HepG2 (cell line): ENCODE data around the gene SUCLG1. TPM values are rescaled to one million over a fixed set of nuclear protein-coding genes. Genes with fewer than 3 reads are reported as not detected.

ENCODE experiments used
- ATAC-seq: fragments of 200-7000 bp; cut with Tn5 transposase; 3 replicates; pipeline ENCODE4 v1.9.1; 2020; ENCODE audit warnings: mild to moderate bottlenecking, moderate library complexity
- BruUV-seq: library from RNA; stranded (reverse); fragments of 400-500 nt; replicated peaks from 2 replicates; lab custom pipeline; 2021; lab: Mats Ljungman, UMichigan
- CTCF ChIA-PET: fragments of 300-600 bp; formaldehyde crosslinking; extraction: SDS; loops from one replicate; lab custom pipeline; 2021; ENCODE audit warnings: low total read pairs, inconsistent platforms, low intra/inter-chr PET ratio; lab: Yijun Ruan, JAX
- POLR2A ChIA-PET: fragments of 350-600 bp; sonication (Branson Sonifier 250); formaldehyde crosslinking; loops from one replicate; lab custom pipeline; 2020; ENCODE audit warnings: antibody characterized with exemption, inconsistent platforms; lab: Yijun Ruan, JAX
- DNase-seq: peaks from one replicate; pipeline ENCODE4 v3.0.0-alpha.2; 2015; ENCODE audit warnings: low spot score
- FAIRE-seq: peaks from 3 replicates; lab custom pipeline; 2011; peaks lifted over from hg19 to GRCh38; lab: Jason Lieb, UNC
- H2AFZ ChIP-seq: one replicate; pipeline ENCODE4 v1.6.1; 2011; ENCODE audit warnings: low read length, inconsistent platforms
- H3K27ac ChIP-seq: fragments of 300-600 bp; 3 replicates; pipeline ENCODE4 v1.8.0; 2011; ENCODE audit warnings: mixed run types, mild to moderate bottlenecking, mixed read lengths, low read length, inconsistent platforms; ENCODE audit not compliant: insufficient read depth; ENCODE audit errors: extremely low read length
- H3K27me3 ChIP-seq, 2 experiments: fragments of 200-600 bp in 1 of 2; 2 replicates in 1 of 2; 3 replicates in 1 of 2; pipeline versions ENCODE4 v1.6.0 to v1.8.0; 2011; ENCODE audit warnings: low read length in 2 of 2, mild to moderate bottlenecking in 2 of 2, moderate library complexity in 2 of 2, inconsistent platforms in 1 of 2; ENCODE audit not compliant: insufficient read depth in 2 of 2, control insufficient read depth in 1 of 2
- H3K36me3 ChIP-seq, 2 experiments: fragments of 200-600 bp in 1 of 2; replicated peaks in 1 of 2; 2 replicates in 1 of 2; 3 replicates in 1 of 2; pipeline versions ENCODE4 v1.5.1 to v1.8.0; 2011; ENCODE audit warnings: low read length in 2 of 2, inconsistent platforms in 1 of 2; ENCODE audit not compliant: insufficient read depth in 2 of 2, control insufficient read depth in 1 of 2
- H3K4me1 ChIP-seq: 2 replicates; pipeline ENCODE4 v1.5.1; 2012; ENCODE audit warnings: low read length, inconsistent platforms; ENCODE audit not compliant: insufficient read depth
- H3K4me2 ChIP-seq: 2 replicates; pipeline ENCODE4 v1.6.0; 2011; ENCODE audit warnings: low read depth, low read length, inconsistent platforms
- H3K4me3 ChIP-seq, 3 experiments: fragments of 200-600 bp in 1 of 3; sonication (generic), shearing (Covaris generic) in 1 of 3; replicated peaks in 1 of 3; 2 replicates each; pipeline ENCODE4 v1.5.1; 2011 to 2016; ENCODE audit warnings: low read length in 3 of 3, inconsistent platforms in 2 of 3, low read depth in 2 of 3, mild to moderate bottlenecking in 2 of 3, control low read depth in 1 of 3, mixed read lengths in 1 of 3; ENCODE audit not compliant: insufficient read depth in 1 of 3
- H3K79me2 ChIP-seq: one replicate; pipeline ENCODE4 v1.6.1; 2011; ENCODE audit warnings: low read length, inconsistent platforms; ENCODE audit not compliant: insufficient read depth
- H3K9ac ChIP-seq: 2 replicates; pipeline ENCODE4 v1.6.0; 2011; ENCODE audit warnings: mild to moderate bottlenecking, low read depth, low read length, inconsistent platforms; ENCODE audit not compliant: insufficient read depth
- H3K9me3 ChIP-seq: 2 replicates; pipeline ENCODE4 v1.5.1; 2012; ENCODE audit warnings: mild to moderate bottlenecking, low read length
- H4K20me1 ChIP-seq: 2 replicates; pipeline ENCODE4 v1.6.0; 2011; ENCODE audit warnings: inconsistent platforms, mild to moderate bottlenecking, low read length, moderate library complexity; ENCODE audit not compliant: insufficient read depth
- DNMT3B ChIP-seq: conservative IDR thresholded peaks from 2 replicates; pipeline ENCODE4 v1.6.1; 2016; ENCODE audit warnings: missing biosample characterization, control low read depth
- KAT8 ChIP-seq: IDR thresholded peaks from 2 replicates; pipeline ENCODE4 v1.6.1; 2016; ENCODE audit warnings: missing genetic modification reagents, missing compliant biosample characterization
- RORA ChIP-seq: sonication (generic); formaldehyde crosslinking; IDR thresholded peaks from 2 replicates; pipeline ENCODE4 v1.5.0; 2020; ENCODE audit warnings: mild to moderate bottlenecking, missing genetic modification reagents, moderate library complexity
- SKI ChIP-seq: fragments of 450-650 bp; IDR thresholded peaks from one replicate; pipeline ENCODE4 v1.6.1; 2018; ENCODE audit warnings: mild to moderate bottlenecking; ENCODE audit not compliant: partially characterized antibody
- SRY ChIP-seq: sonication (generic); formaldehyde crosslinking; IDR thresholded peaks from 2 replicates; pipeline ENCODE4 v1.8.0; 2022; ENCODE audit warnings: mild to moderate bottlenecking, missing genetic modification reagents
- THAP11 ChIP-seq: IDR thresholded peaks from 2 replicates; pipeline ENCODE4 v1.6.1; 2016; ENCODE audit warnings: missing biosample characterization, missing genetic modification reagents
- TP53 ChIP-seq: sonication (generic); formaldehyde crosslinking; conservative IDR thresholded peaks from 2 replicates; pipeline ENCODE4 v1.4.0; 2020; ENCODE audit warnings: missing genetic modification reagents
- ZFAT ChIP-seq: sonication (generic); formaldehyde crosslinking; conservative IDR thresholded peaks from 2 replicates; pipeline ENCODE4 v1.8.1; 2023; ENCODE audit warnings: missing genetic modification reagents, inconsistent platforms
- ZNF335 ChIP-seq: sonication (generic); formaldehyde crosslinking; IDR thresholded peaks from 2 replicates; pipeline ENCODE4 v1.4.0; 2020; ENCODE audit warnings: missing genetic modification reagents
- ZNF761 ChIP-seq: sonication (generic); formaldehyde crosslinking; conservative IDR thresholded peaks from 2 replicates; pipeline ENCODE4 v1.4.0; 2020; ENCODE audit warnings: mild to moderate bottlenecking, missing genetic modification reagents
- WGBS: methylation state at CpG from one replicate; pipeline ENCODE4 v1.1.6; 2017; ENCODE audit warnings: low lambda C conversion rate; 5-methylcytosine and 5-hydroxymethylcytosine counted together
- in situ Hi-C: cut with HindIII; loops from 2 replicates; pipeline ENCODE4 v1.10.0; 2017; ENCODE audit warnings: low pct_unique_long_range_greater_than_20kb; ENCODE audit not compliant: extremely low pct_ligation_motif_present
- intact Hi-C: fragments of 100-400 bp; cut with micrococcal nuclease; formaldehyde crosslinking; loops from one replicate; pipeline ENCODE4 v1.10.0; 2022; ENCODE audit not compliant: unreplicated experiment
- polyA plus RNA-seq, 8 experiments: library from polyadenylated mRNA; depleted of rRNA in 3 of 8; stranded (reverse) in 7 of 8; unstranded in 1 of 8; fragments of >200 nt; fragmentation: Illumina TruSeq in 4 of 8; extraction: Trizol in 4 of 8; gene quantifications; 2 replicates each; pipeline versions ENCODE4 v1.2.1 to v1.2.3, GENCODE V29; 2011 to 2016; ENCODE audit warnings: low read depth in 4 of 8, missing spikeins in 1 of 8, mixed read lengths in 1 of 8; ENCODE audit not compliant: insufficient read depth in 1 of 8
- total RNA-seq, 5 experiments: library from RNA; depleted of rRNA; stranded (reverse); fragments of >200 nt; fragmentation: Illumina TruSeq; extraction: Trizol; gene quantifications; 2 replicates each; pipeline ENCODE4 v1.2.3, GENCODE V29; 2016; ENCODE audit warnings: low read depth in 1 of 5
- TF ChIP-seq, protein P1 (sequence below): sonication (generic); formaldehyde crosslinking; IDR thresholded peaks from 2 replicates; pipeline ENCODE4 v1.5.1; 2020; ENCODE audit warnings: mild to moderate bottlenecking, missing genetic modification reagents, moderate library complexity
- TF ChIP-seq, protein P2 (sequence below): sonication (generic); formaldehyde crosslinking; IDR thresholded peaks from 2 replicates; pipeline ENCODE4 v1.5.0; 2020; ENCODE audit warnings: missing genetic modification reagents, mild to moderate bottlenecking, borderline replicate concordance

Gene SUCLG1
- total and polyA plus RNA-seq, 2 of the 13 experiments (the other 11 are each of a cell fraction or from before 2014, with no cell fraction given) = 58.7 to 121 TPM

DNA sequence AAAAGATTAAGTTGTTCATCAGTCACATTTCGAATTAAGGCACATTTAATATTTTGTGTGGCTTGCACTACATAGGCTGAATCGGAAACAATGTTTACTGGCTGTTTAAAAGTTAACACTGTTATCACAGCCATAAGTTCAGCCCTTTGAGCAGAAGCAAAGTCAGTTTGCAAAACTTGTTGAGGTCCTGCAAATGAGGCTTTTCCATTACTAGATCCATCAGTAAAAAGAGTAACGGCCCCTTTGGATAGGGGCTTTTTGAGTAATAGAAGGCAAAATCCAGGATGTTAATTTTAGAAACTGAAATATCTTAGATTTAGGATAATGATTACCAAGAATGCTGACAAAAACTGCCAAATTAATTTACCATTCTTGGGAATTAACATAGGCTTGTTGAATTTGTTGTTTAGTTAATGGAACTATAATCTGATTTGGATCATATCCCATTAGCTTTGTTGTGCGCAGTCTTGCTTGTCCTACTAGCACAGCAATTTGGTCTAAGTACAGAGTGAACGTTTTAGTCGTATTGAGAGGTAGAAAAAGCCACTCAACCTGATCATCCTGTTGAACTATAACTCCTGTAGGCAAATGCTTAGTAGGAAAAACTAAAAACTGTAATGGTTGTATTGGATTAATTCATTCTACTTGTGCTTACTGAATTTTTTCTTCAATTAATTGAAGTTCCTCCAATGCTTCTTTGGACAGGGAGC, 13.9 kb upstream of the SUCLG1 start:
- H3K4me3 ChIP-seq = no peak overlapping the region
- POLR2A ChIA-PET = interaction anchor here (1.3 kb wide), 1 partner anchor 14 kb away, joined by 5 read pairs; the partner anchor contains the start of gene SUCLG1
- no peak for DNase-seq
- no peaks in the 10 kb centered on the region for H3K4me1 ChIP-seq
- no peak overlapping the region for H3K4me2 ChIP-seq
- no peaks in the 10 kb centered on the region for H3K79me2 ChIP-seq
- no TSS peak for BruUV-seq
- H3K9me3 ChIP-seq = no peaks in the 10 kb centered on the region
- H3K27ac ChIP-seq = no peak overlapping the region
- in situ Hi-C loops (no loop called here), intact Hi-C loops (no loop called here)
- no peaks in the 10 kb centered on the region for H4K20me1 ChIP-seq
- no peak overlapping the region for H2AFZ ChIP-seq
- no peak for FAIRE-seq
- ATAC-seq = no peak
- no peaks in the 10 kb centered on the region for H3K36me3 ChIP-seq
- CTCF ChIA-PET = no interaction called here
- H3K9ac ChIP-seq = no peak overlapping the region
- 33% methylated on average over 6 of the region's 6 CpGs for WGBS
- TF ChIP-seq ZNF761 (no peak), TP53 (CRISPR knock-in tag) (no peak), ZFAT (CRISPR knock-in tag) (no peak), ZNF335 (no peak), KAT8 (no peak), THAP11 (CRISPR knock-in tag) (no peak), SKI (no peak), RORA (CRISPR knock-in tag) (no peak), SRY (CRISPR knock-in tag) (no peak), DNMT3B (CRISPR knock-in tag) (no peak)
- TF ChIP-seq, protein P1, sequence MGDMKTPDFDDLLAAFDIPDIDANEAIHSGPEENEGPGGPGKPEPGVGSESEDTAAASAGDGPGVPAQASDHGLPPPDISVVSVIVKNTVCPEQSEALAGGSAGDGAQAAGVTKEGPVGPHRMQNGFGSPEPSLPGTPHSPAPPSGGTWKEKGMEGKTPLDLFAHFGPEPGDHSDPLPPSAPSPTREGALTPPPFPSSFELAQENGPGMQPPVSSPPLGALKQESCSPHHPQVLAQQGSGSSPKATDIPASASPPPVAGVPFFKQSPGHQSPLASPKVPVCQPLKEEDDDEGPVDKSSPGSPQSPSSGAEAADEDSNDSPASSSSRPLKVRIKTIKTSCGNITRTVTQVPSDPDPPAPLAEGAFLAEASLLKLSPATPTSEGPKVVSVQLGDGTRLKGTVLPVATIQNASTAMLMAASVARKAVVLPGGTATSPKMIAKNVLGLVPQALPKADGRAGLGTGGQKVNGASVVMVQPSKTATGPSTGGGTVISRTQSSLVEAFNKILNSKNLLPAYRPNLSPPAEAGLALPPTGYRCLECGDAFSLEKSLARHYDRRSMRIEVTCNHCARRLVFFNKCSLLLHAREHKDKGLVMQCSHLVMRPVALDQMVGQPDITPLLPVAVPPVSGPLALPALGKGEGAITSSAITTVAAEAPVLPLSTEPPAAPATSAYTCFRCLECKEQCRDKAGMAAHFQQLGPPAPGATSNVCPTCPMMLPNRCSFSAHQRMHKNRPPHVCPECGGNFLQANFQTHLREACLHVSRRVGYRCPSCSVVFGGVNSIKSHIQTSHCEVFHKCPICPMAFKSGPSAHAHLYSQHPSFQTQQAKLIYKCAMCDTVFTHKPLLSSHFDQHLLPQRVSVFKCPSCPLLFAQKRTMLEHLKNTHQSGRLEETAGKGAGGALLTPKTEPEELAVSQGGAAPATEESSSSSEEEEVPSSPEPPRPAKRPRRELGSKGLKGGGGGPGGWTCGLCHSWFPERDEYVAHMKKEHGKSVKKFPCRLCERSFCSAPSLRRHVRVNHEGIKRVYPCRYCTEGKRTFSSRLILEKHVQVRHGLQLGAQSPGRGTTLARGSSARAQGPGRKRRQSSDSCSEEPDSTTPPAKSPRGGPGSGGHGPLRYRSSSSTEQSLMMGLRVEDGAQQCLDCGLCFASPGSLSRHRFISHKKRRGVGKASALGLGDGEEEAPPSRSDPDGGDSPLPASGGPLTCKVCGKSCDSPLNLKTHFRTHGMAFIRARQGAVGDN (CRISPR knock-in tag) = no peak
- TF ChIP-seq, protein P2, sequence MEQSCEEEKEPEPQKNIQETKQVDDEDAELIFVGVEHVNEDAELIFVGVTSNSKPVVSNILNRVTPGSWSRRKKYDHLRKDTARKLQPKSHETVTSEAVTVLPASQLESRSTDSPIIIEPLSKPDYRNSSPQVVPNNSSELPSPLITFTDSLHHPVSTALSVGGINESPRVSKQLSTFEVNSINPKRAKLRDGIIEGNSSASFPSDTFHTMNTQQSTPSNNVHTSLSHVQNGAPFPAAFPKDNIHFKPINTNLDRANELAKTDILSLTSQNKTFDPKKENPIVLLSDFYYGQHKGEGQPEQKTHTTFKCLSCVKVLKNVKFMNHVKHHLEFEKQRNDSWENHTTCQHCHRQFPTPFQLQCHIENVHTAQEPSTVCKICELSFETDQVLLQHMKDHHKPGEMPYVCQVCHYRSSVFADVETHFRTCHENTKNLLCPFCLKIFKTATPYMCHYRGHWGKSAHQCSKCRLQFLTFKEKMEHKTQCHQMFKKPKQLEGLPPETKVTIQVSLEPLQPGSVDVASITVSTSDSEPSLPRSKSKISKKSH = no peak
- no peaks in the 10 kb centered on the region for H3K27me3 ChIP-seq
